ENCODE data around the gene RPS6KA6. TPM values are rescaled to one million over a fixed set of nuclear protein-coding genes. Genes with fewer than 3 reads are reported as not detected.

The RPS6KA6 gene
- total RNA-seq, 1 donor from 2014 or later: 12.4 TPM

DNA sequence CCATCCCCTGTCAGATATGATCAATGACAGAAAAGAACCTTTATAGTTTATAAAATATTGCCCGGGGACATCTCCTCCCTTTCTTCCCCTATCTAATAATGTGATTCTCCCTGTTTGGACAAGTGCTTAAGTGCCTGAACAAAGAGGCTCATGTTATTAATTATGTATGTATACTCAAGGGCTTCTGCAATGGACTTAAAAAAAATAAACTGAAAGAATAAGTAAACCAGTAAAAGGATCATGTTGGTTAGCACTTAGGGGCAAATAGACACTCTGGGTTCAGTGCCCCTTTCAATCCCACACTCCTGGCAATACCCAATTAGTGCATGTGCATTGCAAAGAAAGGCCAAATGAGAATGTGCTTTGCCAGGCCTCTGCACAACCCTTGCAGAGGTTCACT is 30.7 kb upstream of the RPS6KA6 start:
- Mint-ChIP-seq H3K36me3 (no peaks in the 10 kb centered on the region), H3K4me1 (peaks cover 19% of the 10 kb centered on the region), H3K9me3 (peaks cover 33% of the 10 kb centered on the region), H3K27ac (no peak overlapping the region), H3K4me3 (no peak overlapping the region), H3K27me3 (ENCODE audit: low read depth) (no peaks in the 10 kb centered on the region)
- TF ChIP-seq CTCF (IDR thresholded peaks at IDR 0.05; ENCODE audit: unreplicated experiment): no peak
- no peak for DNase-seq (ENCODE audit: low spot score in 2 of 2, unreplicated experiment in 2 of 2)

DNA sequence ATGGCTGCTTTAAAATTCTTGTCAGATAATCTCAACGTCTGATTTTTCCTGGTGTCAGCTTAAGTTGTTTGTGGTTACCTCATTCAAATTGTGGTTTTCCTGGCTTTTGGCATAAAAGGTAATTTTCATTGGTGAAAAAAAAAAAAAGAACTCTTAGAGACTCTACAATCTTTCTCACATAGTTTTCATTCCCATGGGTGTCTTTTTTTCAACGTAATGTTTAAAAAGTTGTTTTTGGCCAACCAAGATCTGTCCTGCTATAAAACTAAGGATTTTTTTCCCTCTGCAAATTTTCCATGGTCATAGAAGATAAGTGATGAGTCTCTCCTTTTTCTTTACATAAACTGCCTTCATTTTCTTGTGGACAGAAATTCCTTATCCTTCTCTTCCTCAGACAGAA is 28.9 kb upstream of the RPS6KA6 start:
- Mint-ChIP-seq H3K36me3 (no peaks in the 10 kb centered on the region), H3K27ac (no peak overlapping the region), H3K27me3 (ENCODE audit: low read depth) (no peaks in the 10 kb centered on the region), H3K4me3 (no peak overlapping the region), H3K4me1 (peaks cover 17% of the 10 kb centered on the region), H3K9me3 (peaks cover 25% of the 10 kb centered on the region)
- TF ChIP-seq CTCF (IDR thresholded peaks at IDR 0.05; ENCODE audit: unreplicated experiment): no peak
- no peak for DNase-seq (ENCODE audit: low spot score in 2 of 2, unreplicated experiment in 2 of 2)

- no peaks in the 10 kb centered on the region for H3K36me3 Mint-ChIP-seq
- H3K9me3 Mint-ChIP-seq: peaks cover 21% of the 10 kb centered on the region
- DNase-seq (ENCODE audit: low spot score in 2 of 2, unreplicated experiment in 2 of 2): no peak
- no peak for TF ChIP-seq CTCF (IDR thresholded peaks at IDR 0.05; ENCODE audit: unreplicated experiment)
- peaks cover 13% of the 10 kb centered on the region for H3K4me1 Mint-ChIP-seq
- no peaks in the 10 kb centered on the region for H3K27me3 Mint-ChIP-seq (ENCODE audit: low read depth)
- no peak overlapping the region for H3K4me3 Mint-ChIP-seq
- no peak overlapping the region for H3K27ac Mint-ChIP-seq
These were observed 28.4 kb upstream of the RPS6KA6 start for GRCh38 chrX:84216406-84216805.

DNA sequence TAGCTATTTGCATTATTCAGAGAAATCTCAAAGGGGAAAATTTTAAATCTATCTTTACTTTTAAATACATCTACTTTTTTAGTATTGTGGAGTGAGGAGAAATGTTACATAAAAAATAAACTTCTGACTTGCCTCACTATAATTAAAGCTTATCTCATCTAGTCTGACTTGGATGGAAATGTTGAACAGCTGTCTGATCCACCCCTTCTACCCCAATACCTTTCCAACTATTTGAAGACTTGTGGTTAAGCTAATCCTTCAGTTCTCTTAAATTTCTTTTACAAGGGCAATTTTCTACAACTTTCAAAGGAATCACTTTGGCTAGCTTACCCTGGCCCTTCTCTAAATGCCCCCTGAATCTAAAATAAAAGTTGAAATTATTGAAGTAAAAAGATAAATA is 17.3 kb upstream of the RPS6KA6 start:
- no peaks in the 10 kb centered on the region for H3K27me3 Mint-ChIP-seq (ENCODE audit: low read depth)
- peaks cover 8% of the 10 kb centered on the region for H3K4me1 Mint-ChIP-seq
- H3K36me3 Mint-ChIP-seq: no peaks in the 10 kb centered on the region
- H3K27ac Mint-ChIP-seq: no peak overlapping the region
- no peak for DNase-seq (ENCODE audit: low spot score in 2 of 2, unreplicated experiment in 2 of 2)
- peaks cover 16% of the 10 kb centered on the region for H3K9me3 Mint-ChIP-seq
- no peak for TF ChIP-seq CTCF (IDR thresholded peaks at IDR 0.05; ENCODE audit: unreplicated experiment)
- H3K4me3 Mint-ChIP-seq: no peak overlapping the region

DNA sequence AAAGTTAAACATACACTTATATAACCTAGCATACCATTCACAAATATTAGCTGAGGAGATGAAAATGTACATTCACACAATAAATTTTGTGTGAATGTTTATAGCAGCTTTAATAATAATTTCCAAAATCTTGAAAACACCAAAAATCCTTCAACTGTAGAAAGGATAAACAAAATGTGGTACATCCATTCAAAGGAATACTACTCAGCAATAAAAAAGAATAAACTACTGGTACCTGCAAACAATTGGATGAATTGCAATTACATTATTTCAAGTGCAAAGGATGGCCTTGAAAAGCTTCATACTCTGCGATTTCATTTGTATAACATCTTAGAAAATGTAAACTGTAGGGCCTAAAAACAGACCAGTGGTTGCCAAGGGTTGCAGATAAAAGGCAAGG is 11.7 kb upstream of the RPS6KA6 start:
- Mint-ChIP-seq H3K36me3 (no peaks in the 10 kb centered on the region), H3K27ac (no peak overlapping the region), H3K27me3 (ENCODE audit: low read depth) (no peaks in the 10 kb centered on the region), H3K4me1 (no peaks in the 10 kb centered on the region), H3K4me3 (no peak overlapping the region), H3K9me3 (peaks cover 22% of the 10 kb centered on the region)
- DNase-seq (ENCODE audit: low spot score in 2 of 2, unreplicated experiment in 2 of 2): no peak
- no peak for TF ChIP-seq CTCF (IDR thresholded peaks at IDR 0.05; ENCODE audit: unreplicated experiment)

DNA sequence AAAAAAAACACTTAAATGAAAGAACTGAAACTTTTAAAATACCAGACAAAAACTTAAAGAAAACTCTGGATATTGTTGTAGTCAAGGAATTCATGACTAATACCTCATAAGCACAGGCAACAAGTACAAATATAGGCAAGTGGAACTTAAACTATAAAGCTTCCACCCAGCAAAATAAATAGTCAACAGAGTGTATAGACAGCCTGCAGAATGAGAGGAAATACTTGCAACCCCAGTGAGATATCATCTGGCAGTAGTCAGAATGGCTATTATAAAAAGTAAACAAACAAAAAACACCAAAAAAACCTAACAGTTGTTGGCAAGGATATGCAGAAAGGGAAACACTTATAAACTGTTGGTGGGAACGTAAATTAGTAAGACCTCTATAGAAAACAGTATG is 9.6 kb upstream of the RPS6KA6 start:
- TF ChIP-seq CTCF (IDR thresholded peaks at IDR 0.05; ENCODE audit: unreplicated experiment): no peak
- Mint-ChIP-seq H3K4me1 (no peaks in the 10 kb centered on the region), H3K27me3 (ENCODE audit: low read depth) (no peaks in the 10 kb centered on the region), H3K9me3 (peaks cover 35% of the 10 kb centered on the region), H3K36me3 (no peaks in the 10 kb centered on the region), H3K27ac (no peak overlapping the region), H3K4me3 (no peak overlapping the region)
- DNase-seq (ENCODE audit: low spot score in 2 of 2, unreplicated experiment in 2 of 2): no peak
